Testis (tissue), 3 donors: ENCODE data around the gene TLE1. TPM values are rescaled to one million over a fixed set of nuclear protein-coding genes. Genes with fewer than 3 reads are reported as not detected.

ENCODE experiments used
- DNase-seq: peaks from one replicate; pipeline ENCODE4 v3.0.0-alpha.2; 2019
- H3K27ac ChIP-seq, 2 donors: fragments of 200-600 bp; sonication (generic); one replicate each; pipeline ENCODE4 v1.5.1; 2019
- H3K27me3 ChIP-seq: fragments of 200-600 bp; sonication (generic); one replicate; pipeline ENCODE4 v1.5.1; 2019
- H3K36me3 ChIP-seq: fragments of 200-600 bp; sonication (generic); one replicate; pipeline ENCODE4 v1.5.1; 2017; ENCODE audit warnings: low read depth; ENCODE audit errors: missing control alignments
- H3K4me1 ChIP-seq: fragments of 200-600 bp; sonication (generic); one replicate; pipeline ENCODE4 v1.5.1; 2019
- H3K4me3 ChIP-seq, 2 donors: fragments of 200-600 bp; sonication (generic); one replicate each; pipeline ENCODE4 v1.5.1; 2017 to 2019
- H3K9me3 ChIP-seq: fragments of 200-600 bp; sonication (generic); one replicate; pipeline ENCODE4 v1.5.1; 2017
- POLR2A ChIP-seq: fragments of 450-650 bp; IDR thresholded peaks from one replicate; pipeline ENCODE4 v1.6.1; 2017; ENCODE audit warnings: antibody characterized with exemption, mild to moderate bottlenecking, moderate library complexity
- WGBS, 2 donors: methylation state at CpG; one replicate each; pipeline ENCODE4 v1.1.5; 2018; 5-methylcytosine and 5-hydroxymethylcytosine counted together
- intact Hi-C: fragments of 100-400 bp; cut with DNase I; formaldehyde crosslinking; loops from one replicate; pipeline ENCODE4 v1.15.1; 2023; ENCODE audit warnings: low total_unique reads
- polyA plus RNA-seq: library from polyadenylated mRNA; stranded (reverse); fragments of 350-450 nt; fragmentation: Illumina TruSeq; extraction: RNeasy Lipid Tissue Mini Kit (QIAGEN cat#74804); gene quantifications from one replicate; pipeline ENCODE4 v1.2.3, GENCODE V29; 2014; ENCODE audit warnings: low read depth, low replicate concordance; ENCODE audit not compliant: insufficient read depth
- total RNA-seq, 2 donors: library from RNA; depleted of rRNA; stranded (reverse); fragments of >200 nt; gene quantifications; one replicate each; pipeline ENCODE4 v1.2.3, GENCODE V29; 2016
- TF ChIP-seq, protein P1 (sequence below), 3 experiments: fragments of 450-650 bp in 2 of 3; fragments of 200-600 bp in 1 of 3; sonication (generic) in 1 of 3; IDR thresholded peaks; one replicate each; pipeline ENCODE4 v1.5.1; 2016 to 2019; ENCODE audit warnings: antibody characterized with exemption in 3 of 3, mild to moderate bottlenecking in 2 of 3, moderate library complexity in 1 of 3

TLE1 gene
- total and polyA plus RNA-seq, 3 donors from 2014 or later: 53.3 to 95.8 (median 81.0) TPM

DNA sequence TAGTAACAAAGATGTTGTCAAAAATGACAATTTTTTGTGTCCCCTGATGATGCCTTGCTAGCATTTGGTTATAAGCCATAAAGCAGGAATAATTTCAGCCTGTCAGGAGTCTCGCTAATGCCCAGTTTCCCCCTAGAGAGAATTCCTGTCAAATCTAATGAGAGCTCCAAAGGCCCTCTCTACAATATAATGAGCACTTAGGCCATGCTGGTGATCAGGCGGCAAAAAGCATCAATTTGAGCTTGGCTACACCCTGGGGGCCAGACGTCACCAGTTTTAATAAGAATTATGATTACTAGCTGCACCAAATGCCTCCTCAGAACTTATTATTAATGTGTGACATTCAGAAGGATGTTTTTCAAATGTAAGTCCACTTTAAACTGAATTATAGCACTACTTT is 6.1 kb downstream of the TLE1 start:
- H3K4me1 ChIP-seq: peaks cover 7% of the 10 kb centered on the region
- no peak for DNase-seq
- H3K4me3 ChIP-seq: no peak overlapping the region
- no peak for TF ChIP-seq POLR2A
- TF ChIP-seq, protein P1, sequence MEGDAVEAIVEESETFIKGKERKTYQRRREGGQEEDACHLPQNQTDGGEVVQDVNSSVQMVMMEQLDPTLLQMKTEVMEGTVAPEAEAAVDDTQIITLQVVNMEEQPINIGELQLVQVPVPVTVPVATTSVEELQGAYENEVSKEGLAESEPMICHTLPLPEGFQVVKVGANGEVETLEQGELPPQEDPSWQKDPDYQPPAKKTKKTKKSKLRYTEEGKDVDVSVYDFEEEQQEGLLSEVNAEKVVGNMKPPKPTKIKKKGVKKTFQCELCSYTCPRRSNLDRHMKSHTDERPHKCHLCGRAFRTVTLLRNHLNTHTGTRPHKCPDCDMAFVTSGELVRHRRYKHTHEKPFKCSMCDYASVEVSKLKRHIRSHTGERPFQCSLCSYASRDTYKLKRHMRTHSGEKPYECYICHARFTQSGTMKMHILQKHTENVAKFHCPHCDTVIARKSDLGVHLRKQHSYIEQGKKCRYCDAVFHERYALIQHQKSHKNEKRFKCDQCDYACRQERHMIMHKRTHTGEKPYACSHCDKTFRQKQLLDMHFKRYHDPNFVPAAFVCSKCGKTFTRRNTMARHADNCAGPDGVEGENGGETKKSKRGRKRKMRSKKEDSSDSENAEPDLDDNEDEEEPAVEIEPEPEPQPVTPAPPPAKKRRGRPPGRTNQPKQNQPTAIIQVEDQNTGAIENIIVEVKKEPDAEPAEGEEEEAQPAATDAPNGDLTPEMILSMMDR (IDR thresholded peaks at IDR 0.05): no peak
- H3K36me3 ChIP-seq: no peaks in the 10 kb centered on the region
- WGBS, 2 donors: 87 to 93% methylated on average over 3 of the region's 3 CpGs
- no peak overlapping the region for H3K27ac ChIP-seq
- intact Hi-C loops: no loop called here
- no peaks in the 10 kb centered on the region for H3K27me3 ChIP-seq
- H3K9me3 ChIP-seq: no peaks in the 10 kb centered on the region

DNA sequence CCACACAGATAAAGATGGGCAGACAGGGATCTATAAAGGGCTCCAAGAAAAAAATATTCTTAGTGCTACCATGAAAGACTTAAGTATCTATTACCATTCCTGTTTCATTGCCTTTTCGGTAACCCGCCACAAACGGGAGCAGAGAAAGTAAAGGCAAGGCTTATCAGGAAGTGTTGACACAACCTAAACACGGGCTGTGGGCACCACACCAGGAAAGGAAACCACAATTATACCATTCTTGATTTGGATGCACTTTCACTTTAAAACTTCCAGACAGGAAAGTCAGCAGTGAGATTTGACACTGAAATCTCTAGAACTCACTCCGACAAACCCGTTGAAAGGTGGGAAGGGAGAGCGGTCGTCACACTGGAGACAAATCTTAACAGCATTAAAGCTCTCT is 6.5 kb downstream of the TLE1 start:
- no peaks in the 10 kb centered on the region for H3K27me3 ChIP-seq
- 62 to 63% methylated on average over 8 of the region's 8 CpGs for WGBS, 2 donors
- H3K27ac ChIP-seq: no peak overlapping the region
- no peak for DNase-seq
- no peaks in the 10 kb centered on the region for H3K9me3 ChIP-seq
- H3K36me3 ChIP-seq: no peaks in the 10 kb centered on the region
- H3K4me3 ChIP-seq: no peak overlapping the region
- peaks cover 7% of the 10 kb centered on the region for H3K4me1 ChIP-seq
- intact Hi-C loops: no loop called here
- TF ChIP-seq POLR2A: no peak
- TF ChIP-seq, protein P1 (IDR thresholded peaks at IDR 0.05): no peak

DNA sequence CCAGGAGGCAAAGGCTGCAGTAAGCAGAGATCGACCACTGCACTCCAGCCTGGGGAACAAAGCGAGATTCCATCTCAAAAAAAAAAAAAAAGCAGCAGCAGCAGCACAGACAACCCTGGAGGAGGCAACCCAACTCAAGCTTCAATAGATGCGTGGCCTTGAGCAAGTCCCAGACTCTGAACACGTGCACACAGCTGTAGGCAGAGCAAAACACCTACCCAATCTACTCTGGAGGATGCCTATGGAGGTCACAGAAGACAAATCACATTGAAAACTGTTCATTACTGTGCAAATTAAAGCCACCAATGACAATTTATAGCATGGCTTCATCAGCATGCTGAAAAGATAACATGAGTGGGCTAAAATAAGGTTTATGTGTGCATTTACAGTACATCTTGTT is 7.2 kb downstream of the TLE1 start:
- TF ChIP-seq POLR2A: no peak
- TF ChIP-seq, protein P1 (IDR thresholded peaks at IDR 0.05): no peak
- Histone ChIP-seq H3K9me3 (no peaks in the 10 kb centered on the region), H3K4me3 (no peak overlapping the region), H3K4me1 (peaks cover 7% of the 10 kb centered on the region), H3K27me3 (no peaks in the 10 kb centered on the region), H3K36me3 (no peaks in the 10 kb centered on the region), H3K27ac (no peak overlapping the region)
- no peak for DNase-seq
- WGBS, 2 donors: 64 to 88% methylated on average over 4 of the region's 4 CpGs
- intact Hi-C loops: no loop called here

DNA sequence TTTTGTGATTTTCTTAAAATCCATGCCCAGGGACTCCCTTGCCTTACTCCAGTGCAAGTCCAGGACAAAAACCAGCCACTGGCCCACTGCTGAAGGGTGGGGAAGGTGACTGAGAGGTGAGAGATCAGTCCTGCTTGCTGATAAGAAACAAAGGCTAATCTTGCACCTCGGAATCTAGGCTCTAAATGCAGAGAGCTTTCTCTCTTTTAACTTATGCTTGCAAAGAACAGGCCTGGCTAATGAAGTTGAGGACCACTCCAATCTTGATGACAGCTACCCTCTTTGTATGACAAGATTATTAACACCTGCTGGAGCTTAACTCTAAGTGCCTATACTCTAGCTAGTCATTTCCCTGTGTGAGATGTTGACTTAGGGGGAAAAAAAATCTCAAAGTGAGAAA is 8.8 kb downstream of the TLE1 start:
- H3K36me3 ChIP-seq: no peaks in the 10 kb centered on the region
- TF ChIP-seq POLR2A: no peak
- TF ChIP-seq, protein P1 (IDR thresholded peaks at IDR 0.05): no peak
- H3K4me3 ChIP-seq: no peak overlapping the region
- H3K4me1 ChIP-seq: no peaks in the 10 kb centered on the region
- H3K27ac ChIP-seq: no peak overlapping the region
- intact Hi-C loops: no loop called here
- H3K27me3 ChIP-seq: no peaks in the 10 kb centered on the region
- WGBS, 2 donors: 64 to 77% methylated on average over 1 of the region's 1 CpG
- no peak for DNase-seq
- H3K9me3 ChIP-seq: no peaks in the 10 kb centered on the region

DNA sequence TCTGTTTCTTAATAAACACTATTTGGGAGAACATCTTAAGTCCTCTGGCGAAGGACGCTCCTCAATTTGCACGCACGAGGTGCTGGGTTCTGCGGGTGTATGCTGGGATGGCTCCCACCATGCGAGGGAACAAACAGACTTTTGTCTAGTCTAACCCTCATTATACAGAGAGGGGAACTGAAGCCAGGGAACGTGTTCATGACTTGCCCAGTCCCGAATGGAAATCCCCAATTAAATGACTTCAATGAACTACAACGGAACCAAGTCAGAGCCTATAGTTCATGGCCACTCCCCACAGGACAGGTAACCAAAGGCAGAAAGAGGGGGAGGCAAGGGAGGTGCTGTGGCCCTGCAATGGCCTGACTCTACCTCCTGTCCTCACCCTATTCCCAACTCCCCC is 9.3 kb downstream of the TLE1 start:
- Histone ChIP-seq H3K9me3 (no peaks in the 10 kb centered on the region), H3K27ac (no peak overlapping the region), H3K4me1 (no peaks in the 10 kb centered on the region), H3K27me3 (no peaks in the 10 kb centered on the region), H3K36me3 (no peaks in the 10 kb centered on the region), H3K4me3 (no peak overlapping the region)
- WGBS, 2 donors: 84 to 87% methylated on average over 9 of the region's 9 CpGs
- intact Hi-C loops: no loop called here
- DNase-seq: no peak
- TF ChIP-seq, protein P1 (IDR thresholded peaks at IDR 0.05): no peak
